Prostate gland (tissue), 2 donors: ENCODE results near the gene DUSP8. TPM values are rescaled to one million over a fixed set of nuclear protein-coding genes. Genes with fewer than 3 reads are reported as not detected.
A peak's percentile ranks its signal among the peaks of the same experiment; 100 is the strongest.

Experiments
- DNase-seq: peaks from one replicate; pipeline ENCODE4 v3.0.0-alpha.2; 2019; ENCODE audit warnings: low spot score
- H3K27ac ChIP-seq, 2 donors: fragments of 200-600 bp; sonication (generic); 2 replicates each; pipeline ENCODE4 v1.5.1; 2017 to 2019
- H3K27me3 ChIP-seq: fragments of 200-600 bp; sonication (generic); replicated peaks from 2 replicates; pipeline ENCODE4 v1.5.1; 2019; ENCODE audit not compliant: insufficient read depth
- H3K36me3 ChIP-seq, 2 donors: fragments of 200-600 bp; sonication (generic); 1 replicate in 1 of 2; 2 replicates in 1 of 2; pipeline versions ENCODE4 v1.5.1 to v1.8.1; 2017 to 2019
- H3K4me1 ChIP-seq: fragments of 200-600 bp; sonication (generic); replicated peaks from 2 replicates; pipeline ENCODE4 v1.5.1; 2019
- H3K4me3 ChIP-seq, 2 donors: fragments of 200-600 bp; sonication (generic); 2 replicates each; pipeline ENCODE4 v1.5.1; 2017 to 2019
- H3K9me3 ChIP-seq: fragments of 200-600 bp; sonication (generic); 2 replicates; pipeline ENCODE4 v1.5.1; 2017
- POLR2A ChIP-seq: fragments of 450-650 bp; IDR thresholded peaks from one replicate; pipeline ENCODE4 v1.6.1; 2016; ENCODE audit warnings: antibody characterized with exemption, mild to moderate bottlenecking
- POLR2AphosphoS5 ChIP-seq: sonication (generic); formaldehyde crosslinking; IDR thresholded peaks from one replicate; pipeline ENCODE4 v1.6.1; 2017; ENCODE audit warnings: antibody characterized with exemption
- WGBS: methylation state at CpG from one replicate; pipeline ENCODE4 v1.1.5; 2018; 5-methylcytosine and 5-hydroxymethylcytosine counted together
- intact Hi-C: fragments of 100-400 bp; cut with DNase I; formaldehyde crosslinking; loops from one replicate; pipeline ENCODE4 v1.14.2; 2022
- total RNA-seq, 2 donors: library from RNA; depleted of rRNA; stranded (reverse); fragments of >200 nt; gene quantifications; one replicate each; pipeline ENCODE4 v1.1.0, GENCODE V29; 2016
- TF ChIP-seq, protein P1 (sequence below), 4 experiments: fragments of 200-600 bp in 2 of 4; fragments of 450-650 bp in 2 of 4; sonication (generic) in 2 of 4; IDR thresholded peaks; 1 replicate in 3 of 4; 2 replicates in 1 of 4; pipeline ENCODE4 v1.5.1; 2016 to 2019; ENCODE audit warnings: antibody characterized with exemption in 4 of 4, mild to moderate bottlenecking in 2 of 4, moderate library complexity in 2 of 4

The DUSP8 gene
- total RNA-seq, 2 donors from 2014 or later: 8.8 to 17.2 TPM

DNA sequence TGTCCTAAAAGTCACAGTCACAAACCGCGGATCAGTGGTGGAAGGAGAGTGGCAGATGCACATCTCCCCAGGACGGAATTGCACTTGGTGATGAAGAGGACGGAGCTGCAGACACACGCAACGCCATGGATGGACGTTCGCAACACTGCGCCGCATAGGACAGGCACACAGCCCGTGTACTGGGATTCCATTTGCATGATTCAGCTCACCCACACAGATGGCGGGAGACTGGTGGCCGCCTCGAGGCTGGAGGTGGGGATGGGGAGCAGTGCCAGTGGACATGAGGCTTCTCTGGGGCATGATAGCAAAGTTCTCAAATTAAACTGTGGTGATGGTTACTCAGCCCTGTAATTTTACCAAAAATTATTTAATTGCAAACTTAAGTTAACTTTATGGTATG, 37.4 kb downstream of the DUSP8 start:
- TF ChIP-seq POLR2AphosphoS5 (no peak), POLR2A (no peak)
- TF ChIP-seq, protein P1, sequence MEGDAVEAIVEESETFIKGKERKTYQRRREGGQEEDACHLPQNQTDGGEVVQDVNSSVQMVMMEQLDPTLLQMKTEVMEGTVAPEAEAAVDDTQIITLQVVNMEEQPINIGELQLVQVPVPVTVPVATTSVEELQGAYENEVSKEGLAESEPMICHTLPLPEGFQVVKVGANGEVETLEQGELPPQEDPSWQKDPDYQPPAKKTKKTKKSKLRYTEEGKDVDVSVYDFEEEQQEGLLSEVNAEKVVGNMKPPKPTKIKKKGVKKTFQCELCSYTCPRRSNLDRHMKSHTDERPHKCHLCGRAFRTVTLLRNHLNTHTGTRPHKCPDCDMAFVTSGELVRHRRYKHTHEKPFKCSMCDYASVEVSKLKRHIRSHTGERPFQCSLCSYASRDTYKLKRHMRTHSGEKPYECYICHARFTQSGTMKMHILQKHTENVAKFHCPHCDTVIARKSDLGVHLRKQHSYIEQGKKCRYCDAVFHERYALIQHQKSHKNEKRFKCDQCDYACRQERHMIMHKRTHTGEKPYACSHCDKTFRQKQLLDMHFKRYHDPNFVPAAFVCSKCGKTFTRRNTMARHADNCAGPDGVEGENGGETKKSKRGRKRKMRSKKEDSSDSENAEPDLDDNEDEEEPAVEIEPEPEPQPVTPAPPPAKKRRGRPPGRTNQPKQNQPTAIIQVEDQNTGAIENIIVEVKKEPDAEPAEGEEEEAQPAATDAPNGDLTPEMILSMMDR (IDR thresholded peaks at IDR 0.05): no peak
- Histone ChIP-seq H3K36me3 (no peaks in the 10 kb centered on the region), H3K27me3 (no peaks in the 10 kb centered on the region), H3K9me3 (no peaks in the 10 kb centered on the region), H3K4me1 (peaks cover 23% of the 10 kb centered on the region), H3K27ac (no peak overlapping the region), H3K4me3 (no peak overlapping the region)
- 85% methylated on average over 14 of the region's 14 CpGs for WGBS
- intact Hi-C loops: loop anchor here (5.0 kb wide), 1 partner anchor 82 kb away; no protein-coding TSS in a partner anchor
- DNase-seq: no peak

DNA sequence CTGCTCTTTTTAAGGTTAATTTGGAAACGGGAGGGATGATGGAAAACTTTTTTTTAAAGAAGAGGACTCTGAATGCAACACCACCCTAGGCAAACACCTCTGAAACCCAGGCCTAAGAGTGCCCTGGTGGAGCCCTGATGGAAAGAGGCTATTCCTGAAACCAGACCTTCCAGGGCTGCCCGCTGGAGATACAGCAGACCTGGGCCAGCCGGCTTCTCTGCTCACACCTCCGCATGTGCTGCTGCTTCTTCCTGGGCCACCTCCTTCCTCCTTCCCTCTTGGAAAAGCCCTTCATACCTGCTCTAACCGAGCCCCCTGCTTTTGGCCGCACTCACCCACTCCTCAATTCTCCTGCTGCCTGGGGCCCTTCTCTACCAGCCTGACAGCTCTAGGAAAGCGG, 37.9 kb downstream of the DUSP8 start:
- Histone ChIP-seq H3K36me3 (no peaks in the 10 kb centered on the region), H3K27me3 (no peaks in the 10 kb centered on the region), H3K27ac (no peak overlapping the region), H3K9me3 (no peaks in the 10 kb centered on the region), H3K4me3 (no peak overlapping the region), H3K4me1 (peaks cover 23% of the 10 kb centered on the region)
- intact Hi-C loops: loop anchor here (5.0 kb wide), 1 partner anchor 82 kb away; no protein-coding TSS in a partner anchor
- WGBS: 88% methylated on average over 7 of the region's 7 CpGs
- no peak for DNase-seq
- TF ChIP-seq POLR2AphosphoS5 (no peak), POLR2A (no peak)
- TF ChIP-seq, protein P1 (IDR thresholded peaks at IDR 0.05): no peak

DNA sequence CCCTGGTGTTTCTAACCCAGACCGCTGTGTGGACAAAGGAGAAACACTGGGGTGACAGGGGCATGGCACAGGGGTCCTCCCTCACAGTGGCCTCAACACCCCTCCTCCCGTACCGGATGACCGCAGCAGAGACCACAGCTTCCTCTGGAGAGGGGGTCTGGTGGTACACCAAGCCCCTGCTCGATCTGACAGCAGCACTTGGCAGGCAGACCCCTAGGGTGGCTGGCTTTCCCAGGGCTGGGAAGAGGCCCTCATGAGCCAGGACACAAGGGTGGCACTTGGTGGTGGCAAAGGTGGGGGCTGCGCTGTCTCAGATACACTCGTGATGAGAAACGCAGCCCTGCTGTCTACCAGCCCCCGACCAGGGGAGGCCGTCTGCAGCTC, 38.7 kb downstream of the DUSP8 start:
- Histone ChIP-seq H3K4me1 (peaks cover 23% of the 10 kb centered on the region), H3K9me3 (no peaks in the 10 kb centered on the region), H3K4me3 (no peak overlapping the region), H3K27me3 (no peaks in the 10 kb centered on the region), H3K36me3 (no peaks in the 10 kb centered on the region), H3K27ac (peak overlapping the region; percentile 51 to 63)
- TF ChIP-seq POLR2AphosphoS5 (no peak), POLR2A (no peak)
- TF ChIP-seq, protein P1 (IDR thresholded peaks at IDR 0.05): no peak
- intact Hi-C loops: loop anchor here (5.0 kb wide), 1 partner anchor 81 kb away; no protein-coding TSS in a partner anchor
- WGBS: 89% methylated on average over 10 of the region's 10 CpGs
- no peak for DNase-seq

DNA sequence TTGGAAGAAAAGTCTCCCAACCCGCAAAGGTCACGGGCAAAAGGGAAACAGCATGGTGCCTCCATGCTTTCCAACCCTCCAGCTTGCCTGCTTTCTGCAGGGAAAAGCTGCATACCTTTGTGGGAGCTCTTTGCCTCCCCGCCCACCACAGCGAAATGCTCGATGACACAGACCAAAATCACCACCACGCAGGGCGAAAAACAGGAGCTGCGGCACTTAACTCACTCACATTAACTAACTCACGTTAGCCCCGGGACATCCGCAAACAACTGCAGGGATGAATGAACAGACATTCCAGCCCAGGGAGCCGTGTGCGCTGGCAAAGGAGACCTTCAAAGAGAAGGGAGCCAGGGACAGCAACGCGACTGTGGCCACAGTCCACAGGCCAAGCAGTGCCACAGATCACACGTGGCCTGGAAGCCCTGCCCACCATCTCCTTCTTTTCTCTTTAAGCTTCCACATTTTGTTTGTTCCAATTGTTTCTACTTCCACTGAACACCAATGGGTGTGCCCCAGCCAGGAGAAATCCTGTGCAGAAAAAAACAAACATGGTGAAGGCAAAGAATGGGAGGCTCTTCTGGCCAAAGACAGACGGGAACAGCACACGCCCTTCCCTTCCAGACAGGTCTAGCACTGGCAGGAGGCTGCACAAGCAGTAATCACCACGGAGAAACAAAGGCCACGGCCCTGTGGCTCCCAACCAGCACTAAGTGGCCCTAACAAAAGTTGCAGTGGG, 39.3 kb downstream of the DUSP8 start:
- peak; percentile 61 for TF ChIP-seq POLR2AphosphoS5
- TF ChIP-seq, protein P1 (IDR thresholded peaks at IDR 0.05): no peak
- WGBS: 42% methylated on average over 20 of the region's 20 CpGs
- no peaks in the 10 kb centered on the region for H3K9me3 ChIP-seq
- DNase-seq: no peak
- intact Hi-C loops: loop anchor here (5.0 kb wide), 1 partner anchor 80 kb away; no protein-coding TSS in a partner anchor
- H3K4me3 ChIP-seq: no peak overlapping the region
- H3K4me1 ChIP-seq: peaks cover 23% of the 10 kb centered on the region
- peak overlapping the region; percentile 51 to 63 for H3K27ac ChIP-seq
- H3K36me3 ChIP-seq: no peaks in the 10 kb centered on the region
- H3K27me3 ChIP-seq: no peaks in the 10 kb centered on the region
